SK-N-SH treated with all-trans-retinoic acid at 6 μM for 48 hours (cell line): ENCODE measurements around the gene PARS2.

ENCODE experiments used
- ATAC-seq: fragments of 200-7000 bp; cut with Tn5 transposase; 3 replicates; pipeline ENCODE4 v1.9.1; 2020; ENCODE audit warnings: mild to moderate bottlenecking, moderate library complexity
- ARNTL ChIP-seq: fragments of 450-650 bp; formaldehyde crosslinking; IDR thresholded peaks from 2 replicates; pipeline ENCODE4 v1.5.0; 2020; ENCODE audit warnings: low read depth, mild to moderate bottlenecking, moderate library complexity, borderline replicate concordance
- BACH2 ChIP-seq: fragments of 250-450 bp; sonication (Bioruptor Pico); IDR thresholded peaks from 2 replicates; pipeline ENCODE4 v1.9.0; 2021; ENCODE audit warnings: mild to moderate bottlenecking, borderline replicate concordance
- CREB5 ChIP-seq: fragments of 250-450 bp; sonication (Bioruptor Pico); IDR thresholded peaks from 2 replicates; pipeline ENCODE4 v1.5.1; 2020; ENCODE audit warnings: low read depth, mild to moderate bottlenecking, moderate library complexity
- CSDC2 ChIP-seq: fragments of 250-450 bp; sonication (Bioruptor Pico); IDR thresholded peaks from 2 replicates; pipeline ENCODE4 v1.5.0; 2020; ENCODE audit warnings: mild to moderate bottlenecking, moderate library complexity
- CSRNP3 ChIP-seq: fragments of 250-450 bp; sonication (Bioruptor Pico); IDR thresholded peaks from 2 replicates; pipeline ENCODE4 v1.5.1; 2021; ENCODE audit warnings: mild to moderate bottlenecking, moderate library complexity
- ESRRG ChIP-seq: fragments of 250-450 bp; sonication (Bioruptor Pico); IDR thresholded peaks from 2 replicates; pipeline ENCODE4 v1.6.1; 2021; ENCODE audit warnings: mild to moderate bottlenecking
- GLIS3 ChIP-seq: fragments of 250-450 bp; sonication (Bioruptor Pico); IDR thresholded peaks from 2 replicates; pipeline ENCODE4 v1.5.0; 2020; ENCODE audit warnings: mild to moderate bottlenecking, moderate library complexity
- ISL1 ChIP-seq: fragments of 250-450 bp; sonication (Bioruptor Pico); IDR thresholded peaks from 2 replicates; pipeline ENCODE4 v2.1.2; 2022; ENCODE audit warnings: mild to moderate bottlenecking, moderate library complexity
- OSR1 ChIP-seq: fragments of 250-450 bp; sonication (Bioruptor Pico); IDR thresholded peaks from 2 replicates; pipeline ENCODE4 v1.8.0; 2022; ENCODE audit warnings: moderate library complexity, mild to moderate bottlenecking, inconsistent platforms
- PATZ1 ChIP-seq: fragments of 250-450 bp; sonication (Bioruptor Pico); IDR thresholded peaks from 2 replicates; pipeline ENCODE4 v1.8.0; 2020; ENCODE audit warnings: mild to moderate bottlenecking, moderate library complexity, borderline replicate concordance
- POU6F1 ChIP-seq: fragments of 250-450 bp; sonication (Bioruptor Pico); IDR thresholded peaks from 2 replicates; pipeline ENCODE4 v1.8.0; 2021; ENCODE audit warnings: low read depth, mild to moderate bottlenecking, moderate library complexity, borderline replicate concordance
- PPARA ChIP-seq: fragments of 250-450 bp; sonication (Bioruptor Pico); IDR thresholded peaks from 2 replicates; pipeline ENCODE4 v1.5.0; 2020; ENCODE audit warnings: mild to moderate bottlenecking, borderline replicate concordance
- RARB ChIP-seq: fragments of 250-450 bp; sonication (Bioruptor Pico); IDR thresholded peaks from 2 replicates; pipeline ENCODE4 v1.8.0; 2021; ENCODE audit warnings: mild to moderate bottlenecking, moderate library complexity
- SNAI2 ChIP-seq: fragments of 250-450 bp; sonication (Bioruptor Pico); IDR thresholded peaks from 2 replicates; pipeline ENCODE4 v1.5.0; 2020; ENCODE audit warnings: mild to moderate bottlenecking, moderate library complexity
- TCF4 ChIP-seq: fragments of 250-450 bp; sonication (Bioruptor Pico); IDR thresholded peaks from 2 replicates; pipeline ENCODE4 v1.8.0; 2021; ENCODE audit warnings: mild to moderate bottlenecking, moderate library complexity, borderline replicate concordance
- TOX ChIP-seq: fragments of 250-450 bp; sonication (Bioruptor Pico); IDR thresholded peaks from 2 replicates; pipeline ENCODE4 v1.8.0; 2021; ENCODE audit warnings: mild to moderate bottlenecking, moderate library complexity, borderline replicate concordance
- TSHZ2 ChIP-seq: fragments of 250-450 bp; sonication (Bioruptor Pico); IDR thresholded peaks from 2 replicates; pipeline ENCODE4 v1.5.0; 2020; ENCODE audit warnings: mild to moderate bottlenecking, moderate library complexity
- ZC3H10 ChIP-seq: fragments of 250-450 bp; sonication (Bioruptor Pico); IDR thresholded peaks from 2 replicates; pipeline ENCODE4 v1.5.1; 2021; ENCODE audit warnings: mild to moderate bottlenecking, moderate library complexity
- ZFP3 ChIP-seq: fragments of 250-450 bp; sonication (Bioruptor Pico); IDR thresholded peaks from 2 replicates; pipeline ENCODE4 v1.5.0; 2020; ENCODE audit warnings: mild to moderate bottlenecking, moderate library complexity
- ZFP30 ChIP-seq: fragments of 450-650 bp; formaldehyde crosslinking; IDR thresholded peaks from 2 replicates; pipeline ENCODE4 v1.5.0; 2022; ENCODE audit warnings: mild to moderate bottlenecking, moderate library complexity
- ZNF565 ChIP-seq: fragments of 450-650 bp; formaldehyde crosslinking; conservative IDR thresholded peaks from 2 replicates; pipeline ENCODE4 v1.5.0; 2020; ENCODE audit warnings: low read depth, mild to moderate bottlenecking, moderate library complexity
- ZNF70 ChIP-seq: fragments of 450-650 bp; formaldehyde crosslinking; IDR thresholded peaks from 2 replicates; pipeline ENCODE4 v1.5.0; 2020; ENCODE audit warnings: mild to moderate bottlenecking, moderate library complexity
- ZNF8 ChIP-seq: fragments of 450-650 bp; formaldehyde crosslinking; IDR thresholded peaks from 2 replicates; pipeline ENCODE4 v1.5.0; 2020; ENCODE audit warnings: mild to moderate bottlenecking, moderate library complexity

Gene PARS2

GRCh38 chr1:54796902-54797301 lies 32.6 kb upstream of the PARS2 start:
- TF ChIP-seq CSDC2 (CRISPR knock-in tag) (no peak), ZFP30 (CRISPR knock-in tag) (no peak), ZNF70 (CRISPR knock-in tag) (no peak), CSRNP3 (CRISPR knock-in tag) (no peak), ARNTL (CRISPR knock-in tag) (no peak), TCF4 (no peak), TOX (CRISPR knock-in tag) (no peak), ESRRG (no peak), PPARA (CRISPR knock-in tag) (no peak), BACH2 (CRISPR knock-in tag) (no peak), POU6F1 (CRISPR knock-in tag) (no peak), GLIS3 (CRISPR knock-in tag) (no peak), ISL1 (CRISPR knock-in tag) (no peak), OSR1 (CRISPR knock-in tag) (no peak)
- ATAC-seq: no peak

- no peak for ATAC-seq
- no peak for TF ChIP-seq TOX (CRISPR knock-in tag)
- no peak for TF ChIP-seq ZNF8 (CRISPR knock-in tag)
- TF ChIP-seq ZFP30 (CRISPR knock-in tag): no peak
- no peak for TF ChIP-seq SNAI2
- no peak for TF ChIP-seq ARNTL (CRISPR knock-in tag)
- no peak for TF ChIP-seq PPARA (CRISPR knock-in tag)
- TF ChIP-seq CSRNP3 (CRISPR knock-in tag): no peak
- no peak for TF ChIP-seq ISL1 (CRISPR knock-in tag)
- TF ChIP-seq BACH2 (CRISPR knock-in tag): no peak
- TF ChIP-seq ESRRG: no peak
- no peak for TF ChIP-seq ZFP3
- TF ChIP-seq RARB: no peak
- no peak for TF ChIP-seq ZNF70 (CRISPR knock-in tag)
- no peak for TF ChIP-seq CREB5 (CRISPR knock-in tag)
- TF ChIP-seq ZNF565: no peak
- TF ChIP-seq ZC3H10: no peak
- TF ChIP-seq OSR1 (CRISPR knock-in tag): no peak
- no peak for TF ChIP-seq TSHZ2 (CRISPR knock-in tag)
- no peak for TF ChIP-seq GLIS3 (CRISPR knock-in tag)
- TF ChIP-seq TCF4: no peak
These were observed 31.6 kb upstream of the PARS2 start for GRCh38 chr1:54795841-54796468.

- no peak for TF ChIP-seq CSRNP3 (CRISPR knock-in tag)
- TF ChIP-seq PATZ1: no peak
- no peak for TF ChIP-seq CSDC2 (CRISPR knock-in tag)
- TF ChIP-seq ISL1 (CRISPR knock-in tag): no peak
- no peak for TF ChIP-seq SNAI2
- no peak for TF ChIP-seq BACH2 (CRISPR knock-in tag)
- no peak for TF ChIP-seq TOX (CRISPR knock-in tag)
- TF ChIP-seq, all 23 proteins: peak for 0
- ATAC-seq: peak; percentile 9; the same call in 1 of the 3 replicates
These were observed 31.0 kb upstream of the PARS2 start for GRCh38 chr1:54795356-54795665.
